B cell (primary cell): ENCODE data around the gene BPIFB1.

ENCODE experiments used
- CTCF ChIP-seq: fragments of 200-600 bp; IDR thresholded peaks from one replicate; pipeline ENCODE4 v1.8.0; 2022; ENCODE audit warnings: antibody characterized with exemption, mild to moderate bottlenecking
- EZH2 ChIP-seq: IDR thresholded peaks from 2 replicates; pipeline ENCODE4 v1.6.1; 2012; ENCODE audit warnings: borderline replicate concordance, low read depth, mild to moderate bottlenecking, moderate library complexity, low read length; ENCODE audit not compliant: insufficient read depth, poor library complexity, severe bottlenecking

- TF ChIP-seq CTCF (no peak), EZH2 (no peak)
Measured at GRCh38 chr20:33311996-33312395, 29.0 kb downstream of the BPIFB1 start.
